H1 (cell line): Measurements from ENCODE around the gene ICAM2. TPM values are rescaled to one million over a fixed set of nuclear protein-coding genes. Genes with fewer than 3 reads are reported as not detected.

Source experiments
- CTCF ChIA-PET: fragments of 300-600 bp; sonication (Branson Sonifier 250); formaldehyde crosslinking; loops from one replicate; lab custom pipeline; 2021; ENCODE audit not compliant: partially characterized antibody; lab: Charles Lee
- POLR2A ChIA-PET: fragments of 300-600 bp; sonication (Branson Sonifier 250); formaldehyde crosslinking; loops from one replicate; lab custom pipeline; 2021; ENCODE audit warnings: inconsistent platforms; ENCODE audit not compliant: partially characterized antibody; lab: Charles Lee
- DNase-seq, 2 experiments: peaks; one replicate each; pipeline versions ENCODE4 v3.0.0 to v3.0.0-alpha.2; 2010 to 2022; ENCODE audit warnings: low spot score in 2 of 2, low read depth in 1 of 2, mixed read lengths in 1 of 2
- FAIRE-seq: peaks from 2 replicates; lab custom pipeline; 2011; peaks lifted over from hg19 to GRCh38; lab: Jason Lieb, UNC
- H2AFZ ChIP-seq: 2 replicates; pipeline ENCODE4 v1.8.1; 2012; ENCODE audit warnings: low read length, inconsistent platforms
- H2AK5ac ChIP-seq: 2 replicates; pipeline ENCODE4 v1.6.1; 2013; ENCODE audit warnings: low read depth, low read length
- H2BK120ac ChIP-seq: replicated peaks from 2 replicates; pipeline ENCODE3; 2013; ENCODE audit warnings: low read depth, low read length, inconsistent platforms
- H2BK12ac ChIP-seq: 2 replicates; pipeline ENCODE4 v1.6.1; 2013; ENCODE audit warnings: low read depth, low read length
- H2BK15ac ChIP-seq: 2 replicates; pipeline ENCODE4 v1.6.1; 2013; ENCODE audit warnings: low read length
- H2BK20ac ChIP-seq: 2 replicates; pipeline ENCODE4 v1.6.1; 2013; ENCODE audit warnings: low read length
- H2BK5ac ChIP-seq: 2 replicates; pipeline ENCODE4 v1.6.1; 2013; ENCODE audit warnings: low read depth, low read length
- H3K14ac ChIP-seq: 2 replicates; pipeline ENCODE4 v1.6.1; 2013; ENCODE audit warnings: inconsistent platforms; ENCODE audit not compliant: insufficient read length
- H3K18ac ChIP-seq: 2 replicates; pipeline ENCODE4 v1.6.1; 2013; ENCODE audit warnings: low read length; ENCODE audit errors: extremely low read depth
- H3K23ac ChIP-seq: 2 replicates; pipeline ENCODE4 v1.6.1; 2013; ENCODE audit warnings: inconsistent platforms; ENCODE audit not compliant: insufficient read length
- H3K23me2 ChIP-seq: 2 replicates; pipeline ENCODE4 v1.6.1; 2013; ENCODE audit warnings: low read depth, low read length
- H3K27ac ChIP-seq: 2 replicates; pipeline ENCODE4 v1.6.1; 2011; ENCODE audit warnings: low read depth, low read length, inconsistent platforms
- H3K27me3 ChIP-seq, 4 experiments: replicated peaks in 1 of 4; 1 replicate in 1 of 4; 2 replicates in 3 of 4; pipeline versions ENCODE4 v1.6.1 to v1.8.1; 2011 to 2013; ENCODE audit warnings: low read length in 3 of 4, mild to moderate bottlenecking in 3 of 4, inconsistent platforms in 2 of 4, mixed read lengths in 2 of 4, moderate library complexity in 1 of 4; ENCODE audit not compliant: control insufficient read depth in 3 of 4, insufficient read depth in 3 of 4; ENCODE audit errors: extremely low read depth in 1 of 4
- H3K36me3 ChIP-seq, 4 experiments: 2 replicates each; pipeline versions ENCODE4 v1.6.1 to v1.8.1; 2011 to 2013; ENCODE audit warnings: mild to moderate bottlenecking in 4 of 4, low read length in 3 of 4, moderate library complexity in 2 of 4, control low read depth in 1 of 4, inconsistent platforms in 1 of 4; ENCODE audit not compliant: insufficient read depth in 4 of 4, control insufficient read depth in 2 of 4
- H3K4ac ChIP-seq: replicated peaks from 2 replicates; pipeline ENCODE3; 2013; ENCODE audit warnings: low read length, low read depth, mixed read lengths, inconsistent platforms; ENCODE audit not compliant: insufficient read length
- H3K4me1 ChIP-seq, 4 experiments: replicated peaks in 1 of 4; 1 replicate in 1 of 4; 2 replicates in 3 of 4; pipeline versions ENCODE4 v1.6.1 to v1.8.1; 2011 to 2013; ENCODE audit warnings: low read length in 3 of 4, inconsistent platforms in 2 of 4, mixed read lengths in 1 of 4; ENCODE audit not compliant: insufficient read depth in 4 of 4, control insufficient read depth in 3 of 4
- H3K4me2 ChIP-seq, 2 experiments: 2 replicates each; pipeline versions ENCODE4 v1.6.1 to v1.8.1; 2011 to 2013; ENCODE audit warnings: low read depth in 2 of 2, low read length in 2 of 2, control low read depth in 1 of 2, inconsistent platforms in 1 of 2, mild to moderate bottlenecking in 1 of 2; ENCODE audit not compliant: insufficient read depth in 1 of 2
- H3K4me3 ChIP-seq, 4 experiments: fragments of 200-600, 300-600 bp in 1 of 4; sonication (generic), shearing (Covaris generic), sonication (Bioruptor Twin) in 1 of 4; 2 replicates each; pipeline versions ENCODE4 v1.5.1 to v1.8.1; 2011 to 2016; ENCODE audit warnings: low read length in 4 of 4, low read depth in 3 of 4, control low read depth in 2 of 4, inconsistent platforms in 2 of 4, mild to moderate bottlenecking in 2 of 4, mixed read lengths in 1 of 4, moderate library complexity in 1 of 4; ENCODE audit not compliant: insufficient read depth in 2 of 4; ENCODE audit errors: extremely low read depth in 1 of 4
- H3K56ac ChIP-seq: replicated peaks from 2 replicates; pipeline ENCODE3; 2013; ENCODE audit warnings: low read depth, mild to moderate bottlenecking, mixed read lengths, low read length, inconsistent platforms; ENCODE audit not compliant: insufficient read length
- H3K79me1 ChIP-seq: 2 replicates; pipeline ENCODE4 v1.6.1; 2013; ENCODE audit warnings: low read depth, low read length, control low read depth
- H3K79me2 ChIP-seq, 2 experiments: 2 replicates each; pipeline versions ENCODE4 v1.6.1 to v1.8.1; 2012 to 2013; ENCODE audit warnings: low read length in 2 of 2, mild to moderate bottlenecking in 2 of 2, inconsistent platforms in 1 of 2; ENCODE audit not compliant: insufficient read depth in 2 of 2, control insufficient read depth in 1 of 2
- H3K9ac ChIP-seq, 4 experiments: replicated peaks in 1 of 4; 1 replicate in 1 of 4; 2 replicates in 3 of 4; pipeline versions ENCODE4 v1.6.1 to v1.8.1; 2011 to 2013; ENCODE audit warnings: low read depth in 3 of 4, low read length in 3 of 4, control low read depth in 2 of 4, mild to moderate bottlenecking in 2 of 4, moderate library complexity in 2 of 4, inconsistent platforms in 1 of 4; ENCODE audit errors: extremely low read depth in 1 of 4
- H3K9me3 ChIP-seq, 2 experiments: 2 replicates each; pipeline versions ENCODE4 v1.6.1 to v1.8.1; 2012 to 2013; ENCODE audit warnings: mild to moderate bottlenecking in 2 of 2, moderate library complexity in 2 of 2, control low read depth in 1 of 2, inconsistent platforms in 1 of 2, low read depth in 1 of 2, low read length in 1 of 2, mixed read lengths in 1 of 2; ENCODE audit not compliant: insufficient read depth in 2 of 2
- H4K20me1 ChIP-seq, 2 experiments: replicated peaks in 1 of 2; 2 replicates each; pipeline versions ENCODE3 to v1.8.1; 2011 to 2013; ENCODE audit warnings: inconsistent platforms in 2 of 2, low read length in 2 of 2, mild to moderate bottlenecking in 1 of 2; ENCODE audit not compliant: insufficient read depth in 2 of 2, control insufficient read depth in 1 of 2
- H4K5ac ChIP-seq: 2 replicates; pipeline ENCODE4 v1.6.1; 2013; ENCODE audit warnings: low read length, low read depth, mixed read lengths, inconsistent platforms; ENCODE audit not compliant: insufficient read length
- H4K8ac ChIP-seq: 2 replicates; pipeline ENCODE4 v1.8.0; 2013; ENCODE audit warnings: mild to moderate bottlenecking, moderate library complexity, low read length, inconsistent platforms; ENCODE audit not compliant: insufficient read depth; ENCODE audit errors: extremely low read depth
- H4K91ac ChIP-seq: replicated peaks from 2 replicates; pipeline ENCODE3; 2013; ENCODE audit warnings: low read length, mixed read lengths, inconsistent platforms; ENCODE audit not compliant: insufficient read length
- CBX8 ChIP-seq: fragments of 300-800, 300-1000 bp; sonication (generic); IDR thresholded peaks from 2 replicates; pipeline ENCODE4 v1.7.1; 2016; ENCODE audit warnings: low read depth, low read length, borderline replicate concordance
- EZH2 ChIP-seq: fragments of 200-600 bp; sonication (generic); IDR thresholded peaks from 2 replicates; pipeline ENCODE4 v1.7.1; 2012; ENCODE audit warnings: low read depth, mild to moderate bottlenecking, moderate library complexity, low read length, inconsistent platforms; ENCODE audit not compliant: severe bottlenecking
- POU5F1 ChIP-seq: IDR thresholded peaks from 2 replicates; pipeline ENCODE4 v1.6.1; 2011; ENCODE audit warnings: low read depth, mild to moderate bottlenecking, low read length, moderate library complexity
- RNF2 ChIP-seq: fragments of 200-900, 300-1000 bp; sonication (generic); IDR thresholded peaks from 2 replicates; pipeline ENCODE4 v1.7.1; 2016; ENCODE audit warnings: borderline replicate concordance, low read depth, mild to moderate bottlenecking, antibody characterized with exemption, low read length; ENCODE audit not compliant: poor library complexity, severe bottlenecking; ENCODE audit errors: missing control alignments
- SAP30 ChIP-seq: fragments of 300-600 bp; sonication (generic); IDR thresholded peaks from 2 replicates; pipeline ENCODE4 v1.7.1; 2012; ENCODE audit warnings: low read length, moderate library complexity, mild to moderate bottlenecking, inconsistent platforms; ENCODE audit not compliant: insufficient read depth, insufficient replicate concordance
- ZNF274 ChIP-seq: IDR thresholded peaks from 2 replicates; pipeline ENCODE4 v1.7.0; 2012; ENCODE audit warnings: low read length, borderline replicate concordance; ENCODE audit errors: extremely low read depth
- WGBS, 2 experiments: shearing (Covaris generic) in 1 of 2; methylation state at CpG; one replicate each; pipeline versions ENCODE4 v1.1.6 to v1.1.7; 2013 to 2015; ENCODE audit warnings: low lambda C conversion rate in 2 of 2, mixed read lengths in 2 of 2, inconsistent platforms in 1 of 2, low coverage in 1 of 2, missing lambda C conversion rate in 1 of 2; ENCODE audit not compliant: insufficient replicate concordance in 2 of 2, insufficient coverage in 1 of 2, insufficient read length in 1 of 2; ENCODE audit errors: extremely low coverage in 1 of 2, missing lambda C conversion rate in 1 of 2; 5-methylcytosine and 5-hydroxymethylcytosine counted together
- polyA plus RNA-seq, 7 experiments: library from polyadenylated mRNA; depleted of rRNA in 3 of 7; stranded (reverse) in 5 of 7; unstranded in 2 of 7; fragments of >200 nt in 5 of 7; fragments of 200-250 nt in 2 of 7; gene quantifications; 1 replicate in 5 of 7; 2 replicates in 1 of 7; 4 replicates in 1 of 7; pipeline versions ENCODE4 v1.2.1 to v1.2.3, GENCODE V29; 2011 to 2013; ENCODE audit warnings: missing spikeins in 2 of 7, mixed read lengths in 2 of 7
- total RNA-seq: library from RNA; stranded (reverse); fragmentation: NEBNext Ultra II Directional; extraction: Animal tissue kit (Norgen Biotek cat#: 25700); gene quantifications from 2 replicates; pipeline ENCODE4 v1.2.1, GENCODE V29; 2021
- TF ChIP-seq, protein P1 (sequence below): IDR thresholded peaks from 2 replicates; pipeline ENCODE4 v1.6.1; 2012; ENCODE audit warnings: low read length, inconsistent platforms

Gene ICAM2
- total and polyA plus RNA-seq, 2 of the 8 experiments (the other 6 are each of a cell fraction or from before 2014, with no cell fraction given), result 0.45 to 0.63 TPM

DNA sequence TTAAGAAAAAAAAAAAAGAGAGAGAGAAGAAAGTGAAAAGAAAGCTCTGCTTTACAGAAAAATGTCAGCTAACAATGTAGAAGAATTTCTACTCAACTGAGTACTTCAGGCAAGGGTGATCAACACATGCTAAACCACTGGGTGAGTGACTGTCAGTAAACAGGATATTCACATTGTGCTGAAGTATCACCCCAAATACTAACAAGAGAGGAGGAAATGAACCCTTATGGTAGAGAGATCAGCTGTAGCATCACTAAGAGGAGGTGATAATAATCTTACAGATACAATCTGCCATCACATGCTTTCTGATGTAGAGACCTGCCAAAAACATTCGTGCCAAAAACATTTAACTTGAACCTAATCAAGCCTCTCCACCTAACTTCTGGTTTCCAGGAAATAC, 30.7 kb upstream of the ICAM2 start:
- DNase-seq (no peak), FAIRE-seq (no peak)
- WGBS, 2 experiments, result 86% methylated on average over 1 of the region's 1 CpG; no CpG with 5 or more reads in 1 of the 2 experiments
- Histone ChIP-seq H3K56ac (no peak overlapping the region), H3K23me2 (no peaks in the 10 kb centered on the region), H4K91ac (no peak overlapping the region), H3K4me2 (no peak overlapping the region), H3K9ac (no peak overlapping the region), H2BK12ac (no peak overlapping the region), H3K9me3 (no peaks in the 10 kb centered on the region), H2BK15ac (no peak overlapping the region), H2AK5ac (no peak overlapping the region), H3K4me3 (no peak overlapping the region), H2BK120ac (no peak overlapping the region), H3K27ac (no peak overlapping the region), H2BK5ac (no peak overlapping the region), H3K4me1 (peaks cover 0 to 5% (median 4%) of the 10 kb centered on the region in 4 experiments; a peak in 6 of 7 replicates), H3K14ac (no peak overlapping the region), H4K5ac (no peak overlapping the region), H3K79me1 (no peaks in the 10 kb centered on the region), H3K18ac (no peak overlapping the region), H3K27me3 (no peaks in the 10 kb centered on the region), H3K4ac (no peak overlapping the region), H2AFZ (no peak overlapping the region), H3K23ac (no peak overlapping the region), H2BK20ac (no peak overlapping the region), H3K36me3 (no peaks in the 10 kb centered on the region), H4K20me1 (no peaks in the 10 kb centered on the region), H4K8ac (no peak overlapping the region), H3K79me2 (no peaks in the 10 kb centered on the region)
- ChIA-PET CTCF (interaction anchor here (0.5 to 2.0 kb wide), 6 partner anchors 12 to 106 kb away, joined by 3 to 11 read pairs (median 4); no protein-coding TSS in a partner anchor), POLR2A (interaction anchor here (0.7 to 1.6 kb wide), 3 partner anchors 9 to 12 kb away, joined by 3 read pairs; no protein-coding TSS in a partner anchor)
- TF ChIP-seq ZNF274 (no peak), POU5F1 (no peak), EZH2 (no peak), CBX8 (no peak), RNF2 (no peak), SAP30 (no peak)
- TF ChIP-seq, protein P1, sequence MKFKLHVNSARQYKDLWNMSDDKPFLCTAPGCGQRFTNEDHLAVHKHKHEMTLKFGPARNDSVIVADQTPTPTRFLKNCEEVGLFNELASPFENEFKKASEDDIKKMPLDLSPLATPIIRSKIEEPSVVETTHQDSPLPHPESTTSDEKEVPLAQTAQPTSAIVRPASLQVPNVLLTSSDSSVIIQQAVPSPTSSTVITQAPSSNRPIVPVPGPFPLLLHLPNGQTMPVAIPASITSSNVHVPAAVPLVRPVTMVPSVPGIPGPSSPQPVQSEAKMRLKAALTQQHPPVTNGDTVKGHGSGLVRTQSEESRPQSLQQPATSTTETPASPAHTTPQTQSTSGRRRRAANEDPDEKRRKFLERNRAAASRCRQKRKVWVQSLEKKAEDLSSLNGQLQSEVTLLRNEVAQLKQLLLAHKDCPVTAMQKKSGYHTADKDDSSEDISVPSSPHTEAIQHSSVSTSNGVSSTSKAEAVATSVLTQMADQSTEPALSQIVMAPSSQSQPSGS, result no peak
